Neural cell (in vitro differentiated cells): ENCODE measurements around the gene TRMT44.

Source experiments
- CTCF ChIP-seq: fragments of 450-650 bp; IDR thresholded peaks from 2 replicates; pipeline ENCODE4 v1.5.1; 2014; ENCODE audit warnings: antibody characterized with exemption, mild to moderate bottlenecking, moderate library complexity; ENCODE audit not compliant: poor library complexity, severe bottlenecking
- TAF1 ChIP-seq: IDR thresholded peaks from 2 replicates; pipeline ENCODE4 v1.6.1; 2012; ENCODE audit warnings: low read depth

- TF ChIP-seq CTCF: no peak
- no peak for TF ChIP-seq TAF1
Observed at GRCh38 chr4:8472158-8472688, 31.6 kb downstream of the TRMT44 start.
